ENCODE results near the gene HMGN3.

The HMGN3 gene

GRCh38 chr6:79233611-79234149 lies 802 bp downstream of the HMGN3 start:
- FAIRE-seq (peak; percentile 36), DNase-seq (ENCODE audit: insufficient read length, low spot score) (peak; percentile 75)

- no peak for FAIRE-seq
- DNase-seq (ENCODE audit: insufficient read length, low spot score): no peak
Observed at GRCh38 chr6:79232696-79233462, 1.6 kb downstream of the HMGN3 start.

GRCh38 chr6:79231666-79232065 lies 2.8 kb downstream of the HMGN3 start:
- DNase-seq (ENCODE audit: insufficient read length, low spot score): no peak
- no peak for FAIRE-seq

GRCh38 chr6:79231101-79231500 lies 3.4 kb downstream of the HMGN3 start:
- FAIRE-seq (no peak), DNase-seq (ENCODE audit: insufficient read length, low spot score) (no peak)

GRCh38 chr6:79230149-79230548 lies 4.3 kb downstream of the HMGN3 start:
- no peak for DNase-seq (ENCODE audit: insufficient read length, low spot score)
- FAIRE-seq: no peak

- no peak for FAIRE-seq
- no peak for DNase-seq (ENCODE audit: insufficient read length, low spot score)
Observed at GRCh38 chr6:79227445-79227844, 7.0 kb downstream of the HMGN3 start.

GRCh38 chr6:79226660-79227059 lies 7.8 kb downstream of the HMGN3 start:
- DNase-seq (ENCODE audit: insufficient read length, low spot score): no peak
- FAIRE-seq: no peak

GRCh38 chr6:79225717-79226599 lies 8.5 kb downstream of the HMGN3 start:
- FAIRE-seq (no peak), DNase-seq (ENCODE audit: insufficient read length, low spot score) (no peak)

GRCh38 chr6:79223611-79224404 lies 10.7 kb downstream of the HMGN3 start:
- FAIRE-seq (no peak), DNase-seq (ENCODE audit: insufficient read length, low spot score) (no peak)

- no peak for DNase-seq (ENCODE audit: insufficient read length, low spot score)
- no peak for FAIRE-seq
Observed at GRCh38 chr6:79215213-79215824, 19.2 kb downstream of the HMGN3 start.

- DNase-seq (ENCODE audit: insufficient read length, low spot score) (no peak), FAIRE-seq (no peak)
Observed at GRCh38 chr6:79212859-79213258, 21.6 kb downstream of the HMGN3 start.

- DNase-seq (ENCODE audit: insufficient read length, low spot score) (no peak), FAIRE-seq (no peak)
Observed at GRCh38 chr6:79208816-79209215, 25.7 kb downstream of the HMGN3 start.

GRCh38 chr6:79203753-79204253 lies 30.7 kb downstream of the HMGN3 start:
- FAIRE-seq (no peak), DNase-seq (ENCODE audit: insufficient read length, low spot score) (no peak)

GRCh38 chr6:79202556-79202955 lies 31.9 kb downstream of the HMGN3 start:
- FAIRE-seq (no peak), DNase-seq (ENCODE audit: insufficient read length, low spot score) (no peak)

- FAIRE-seq (no peak), DNase-seq (ENCODE audit: insufficient read length, low spot score) (no peak)
Observed at GRCh38 chr6:79201983-79202382, 32.5 kb downstream of the HMGN3 start.

- DNase-seq (ENCODE audit: insufficient read length, low spot score) (no peak), FAIRE-seq (no peak)
Observed at GRCh38 chr6:79201143-79201542, 33.3 kb downstream of the HMGN3 start.

- no peak for FAIRE-seq
- DNase-seq (ENCODE audit: insufficient read length, low spot score): no peak
Observed at GRCh38 chr6:79196912-79197311, 37.6 kb downstream of the HMGN3 start.

GRCh38 chr6:79193971-79194370 lies 40.5 kb downstream of the HMGN3 start:
- DNase-seq (ENCODE audit: insufficient read length, low spot score) (no peak), FAIRE-seq (no peak)

GRCh38 chr6:79189760-79190350 lies 44.6 kb downstream of the HMGN3 start:
- DNase-seq (ENCODE audit: insufficient read length, low spot score): no peak
- no peak for FAIRE-seq

Data from HTR-8/SVneo (cell line).